Measurements from ENCODE around the gene COL19A1.

The COL19A1 gene

DNA sequence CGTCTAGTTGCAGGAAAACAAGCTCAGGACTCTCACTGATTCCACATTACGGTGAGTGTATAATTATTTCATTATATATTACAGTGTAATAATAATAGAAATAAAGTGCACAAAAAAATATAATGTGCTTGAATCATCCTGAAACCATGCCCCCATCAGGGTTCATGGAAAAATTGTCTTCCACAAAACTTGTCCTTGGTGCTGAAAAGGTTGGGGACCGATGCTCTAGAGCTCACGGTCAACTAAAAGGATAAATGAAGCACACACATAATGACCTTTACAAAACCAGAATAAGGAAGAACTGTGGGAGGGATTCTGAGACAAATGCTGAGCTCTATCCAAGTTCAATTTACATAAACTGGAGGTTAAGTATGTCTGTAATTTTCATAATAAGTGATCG is 194.3 kb downstream of the COL19A1 start:
- no peak for DNase-seq (ENCODE audit: low spot score)

DNA sequence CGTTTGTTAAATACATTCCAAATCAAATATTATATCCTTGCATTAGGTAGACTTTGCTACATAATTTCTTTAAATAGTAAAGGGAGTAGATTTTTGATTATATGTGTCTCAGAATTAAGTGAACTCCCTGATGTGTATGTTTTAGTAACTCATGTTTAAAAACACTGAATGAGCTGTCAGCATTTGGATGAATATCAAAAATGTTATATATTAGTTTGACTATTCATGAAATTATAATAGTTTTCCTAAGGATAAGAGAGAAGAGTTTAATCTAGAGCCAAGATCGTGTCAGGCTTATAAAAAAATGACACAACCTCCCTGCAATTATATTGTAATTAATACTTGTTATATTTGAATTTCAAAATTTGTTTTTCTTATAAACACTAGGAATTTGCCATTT is 195.2 kb downstream of the COL19A1 start:
- DNase-seq (ENCODE audit: low spot score): no peak

- no peak for DNase-seq (ENCODE audit: low spot score)
These were observed 195.7 kb downstream of the COL19A1 start for GRCh38 chr6:70062010-70062409.

DNA sequence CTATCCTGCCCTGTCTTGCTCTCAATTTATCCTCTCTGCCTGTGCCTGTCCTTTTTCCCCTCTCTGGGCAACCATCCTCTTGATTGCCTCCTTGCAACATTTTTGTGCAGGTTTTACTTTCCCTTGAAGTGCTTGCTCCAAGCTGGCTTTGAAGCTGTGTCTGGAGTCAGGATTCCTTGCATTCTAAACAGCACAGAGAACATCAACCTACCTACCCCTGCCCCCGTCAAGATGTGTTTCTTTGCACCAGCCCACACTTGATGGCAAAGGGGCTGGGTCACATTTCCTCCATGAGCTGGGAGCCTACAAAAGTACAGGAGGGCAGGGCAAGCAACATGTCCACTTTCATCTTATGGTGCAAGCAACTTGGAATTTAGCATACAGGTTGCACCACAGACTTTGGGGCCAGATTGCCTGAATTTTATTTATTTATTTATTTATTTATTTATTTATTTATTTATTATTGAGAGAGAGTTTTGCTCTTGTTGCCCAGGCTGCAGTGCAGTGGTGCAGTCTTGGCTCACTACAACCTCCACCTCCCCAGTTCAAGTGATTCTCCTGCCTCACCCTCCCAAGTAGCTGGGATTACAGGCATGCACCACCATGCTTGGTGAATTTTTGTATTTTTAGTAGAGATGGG is 206.3 kb downstream of the COL19A1 start:
- no peak for DNase-seq (ENCODE audit: low spot score)

- DNase-seq (ENCODE audit: low spot score): no peak
These were observed 207.3 kb downstream of the COL19A1 start for GRCh38 chr6:70073637-70074036.

DNA sequence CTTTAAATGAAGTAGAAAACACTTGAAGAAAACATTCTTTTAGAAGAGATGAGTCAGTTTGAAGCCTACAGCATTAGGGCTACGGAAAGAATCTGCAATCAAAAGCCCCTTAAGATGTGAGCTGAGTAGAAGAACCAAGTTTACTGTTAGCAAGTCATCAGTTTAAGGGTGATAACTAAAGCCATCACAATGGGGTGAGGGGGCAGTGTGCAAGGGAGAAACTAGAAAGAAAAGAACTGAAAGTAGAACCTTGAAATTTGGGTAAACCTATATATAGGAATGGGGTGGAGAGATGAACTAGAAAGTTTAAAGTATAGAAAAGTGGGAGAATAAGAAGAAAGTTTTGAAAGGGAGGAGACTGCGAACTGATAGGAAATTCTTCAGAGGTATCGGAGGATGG is 212.9 kb downstream of the COL19A1 start:
- no peak for DNase-seq (ENCODE audit: low spot score)

- DNase-seq (ENCODE audit: low spot score): no peak
These were observed 214.2 kb downstream of the COL19A1 start for GRCh38 chr6:70080443-70081070.

DNA sequence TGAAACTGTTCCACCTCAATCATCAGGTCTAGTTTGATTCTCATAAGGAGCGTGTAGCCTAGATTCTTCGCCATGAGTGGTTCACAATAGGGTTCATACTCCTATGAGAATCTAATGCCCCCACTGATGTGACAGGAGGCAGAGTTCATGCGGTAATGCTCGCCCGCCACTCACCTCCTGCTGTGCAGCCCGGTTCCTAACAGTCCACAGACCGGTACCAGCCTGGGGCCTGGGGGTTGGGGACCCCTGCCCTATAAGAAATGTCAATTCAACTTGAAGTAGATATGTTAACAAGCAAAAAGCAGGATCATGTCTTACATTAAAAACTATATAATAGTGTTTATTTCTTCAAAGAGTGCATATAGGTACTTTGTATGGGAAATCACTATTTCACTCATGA is 216.5 kb downstream of the COL19A1 start:
- DNase-seq (ENCODE audit: low spot score): no peak

GRCh38 chr6:70086806-70087205 is 220.4 kb downstream of the COL19A1 start:
- DNase-seq (ENCODE audit: low spot score): no peak

DNA sequence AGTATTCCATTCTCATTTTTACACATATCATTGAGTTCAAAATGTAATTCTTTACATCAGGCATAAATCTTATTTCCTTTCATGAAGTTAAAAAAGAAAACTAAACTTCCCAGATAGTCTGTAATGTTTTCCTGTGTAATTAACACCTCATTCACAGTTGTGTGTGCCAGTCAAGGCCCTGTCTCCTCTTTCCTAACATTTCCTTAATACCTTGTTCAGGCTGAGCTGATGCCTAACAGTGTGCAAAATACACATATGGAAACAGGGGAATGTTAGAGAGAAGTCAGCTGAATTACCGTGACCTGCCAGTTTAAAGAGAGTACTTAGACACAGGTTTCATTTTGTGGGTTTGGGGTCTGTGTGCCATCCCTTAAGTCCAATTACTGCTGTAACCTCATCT is 227.8 kb downstream of the COL19A1 start:
- DNase-seq (ENCODE audit: low spot score): no peak

- DNase-seq (ENCODE audit: low spot score): no peak
These were observed 233.4 kb downstream of the COL19A1 start for GRCh38 chr6:70099732-70100131.

DNA sequence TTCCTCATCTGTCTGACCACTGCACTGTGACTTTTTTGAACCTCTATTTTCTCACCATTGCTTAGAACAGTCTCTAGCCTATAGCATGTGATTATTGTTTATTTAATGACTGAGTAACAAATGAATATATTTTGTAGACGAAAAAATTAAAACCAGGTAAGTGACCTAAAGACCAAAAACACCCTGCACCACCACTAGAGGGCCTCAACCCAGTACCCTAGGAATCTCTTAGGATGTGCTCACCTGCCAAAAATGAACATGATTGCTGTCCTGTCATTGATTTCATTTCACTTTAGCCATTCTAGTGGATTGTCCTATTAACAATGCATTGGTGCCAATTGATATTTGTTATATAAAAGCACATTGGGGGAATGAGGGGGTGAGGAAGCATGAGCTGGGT is 237.4 kb downstream of the COL19A1 start:
- DNase-seq (ENCODE audit: low spot score): no peak

DNA sequence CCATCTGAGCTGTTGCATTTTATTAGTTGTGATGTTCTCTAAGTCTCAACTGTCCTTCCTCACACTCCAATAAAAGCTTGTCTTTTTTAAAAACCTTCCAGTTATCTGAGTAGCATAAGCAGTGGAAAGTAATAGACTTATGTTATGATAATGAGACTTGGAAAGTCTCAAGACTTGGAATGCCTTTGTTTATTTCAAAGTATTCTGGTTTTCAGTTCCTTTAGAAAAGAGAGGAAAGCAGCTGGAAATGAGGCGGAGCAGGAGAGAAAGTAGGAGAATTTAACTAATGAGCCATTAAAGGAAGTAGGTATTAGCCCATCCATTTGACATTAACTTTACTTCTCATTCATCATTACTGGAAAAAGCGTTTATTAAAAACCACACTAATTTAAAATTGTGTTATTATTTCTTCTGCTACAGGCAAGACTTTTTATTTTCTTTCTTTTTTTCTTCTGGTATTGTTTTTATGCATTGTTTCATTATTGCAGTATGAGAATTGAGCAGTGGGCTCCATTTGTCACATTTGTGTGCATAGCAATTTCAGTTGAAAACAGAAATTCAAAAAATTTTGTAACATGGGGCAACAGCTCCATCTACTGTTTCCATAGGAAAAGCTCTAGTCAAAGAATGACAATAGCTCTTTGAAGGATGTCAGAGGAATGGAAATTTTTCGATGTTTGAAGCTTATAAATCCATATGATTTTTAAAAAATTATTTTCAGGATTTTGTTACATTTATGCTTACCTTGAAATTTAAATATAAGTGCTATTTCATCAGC is 241.7 kb downstream of the COL19A1 start:
- DNase-seq (ENCODE audit: low spot score): peak; percentile 45

GRCh38 chr6:70110126-70111022 is 244.0 kb downstream of the COL19A1 start:
- DNase-seq (ENCODE audit: low spot score): no peak

DNA sequence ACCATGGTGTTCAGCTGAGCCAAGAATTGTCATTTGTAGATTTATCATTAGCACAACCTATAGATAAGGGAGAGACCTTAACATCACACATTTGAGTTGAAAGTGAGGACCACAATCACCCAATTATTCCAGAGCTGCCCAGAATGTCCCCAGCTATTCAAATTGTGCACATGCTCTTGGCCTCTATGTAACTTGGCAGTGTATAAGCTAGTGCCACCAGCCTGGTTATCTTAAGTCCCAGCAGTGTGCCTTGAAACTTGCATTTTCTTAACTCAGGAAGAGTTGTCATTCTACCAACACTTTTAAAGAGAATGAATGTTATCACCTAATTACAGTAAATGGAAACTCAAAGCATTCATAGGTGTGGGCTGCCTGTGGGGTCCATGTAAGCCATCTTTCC is 245.4 kb downstream of the COL19A1 start:
- DNase-seq (ENCODE audit: low spot score): no peak

DNA sequence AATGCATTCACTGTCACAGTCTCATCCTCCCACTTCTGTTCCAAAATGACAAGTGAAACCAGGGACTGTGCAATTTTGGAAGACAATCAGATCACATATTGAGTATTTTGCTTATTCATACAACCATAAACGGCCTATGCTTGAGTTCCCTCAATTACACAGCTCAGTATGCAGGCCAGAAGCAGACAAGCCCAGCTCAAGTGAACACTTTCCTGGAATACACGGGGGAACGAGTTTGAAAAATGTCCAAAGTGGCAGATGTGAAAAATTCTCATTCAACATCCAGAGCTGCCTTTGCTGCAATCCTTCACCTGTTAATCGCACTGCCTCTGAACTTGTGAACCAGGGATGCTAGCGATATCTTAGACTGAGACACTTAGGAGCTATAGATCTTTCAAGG is 246.4 kb downstream of the COL19A1 start:
- no peak for DNase-seq (ENCODE audit: low spot score)

GRCh38 chr6:70113171-70113570 is 246.8 kb downstream of the COL19A1 start:
- no peak for DNase-seq (ENCODE audit: low spot score)

DNA sequence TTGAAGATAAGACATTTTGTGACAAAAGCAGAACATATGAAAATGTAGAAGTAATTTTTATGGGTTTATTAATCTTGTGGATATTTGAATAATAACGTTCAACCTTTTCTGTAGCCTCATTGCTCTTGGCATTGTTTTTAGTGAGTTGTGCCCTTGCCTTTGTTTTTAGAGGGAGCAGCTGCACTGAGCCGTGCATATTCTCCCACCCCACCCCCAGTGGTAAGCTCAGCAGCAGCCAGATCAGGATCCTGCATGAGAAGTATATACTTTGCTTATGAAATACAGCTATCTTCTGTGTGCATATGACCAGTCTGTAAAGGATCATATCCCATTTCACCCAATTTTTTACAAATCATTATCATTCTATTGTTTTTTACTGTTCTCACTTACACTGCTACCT is 252.3 kb downstream of the COL19A1 start:
- no peak for DNase-seq (ENCODE audit: low spot score)

DNA sequence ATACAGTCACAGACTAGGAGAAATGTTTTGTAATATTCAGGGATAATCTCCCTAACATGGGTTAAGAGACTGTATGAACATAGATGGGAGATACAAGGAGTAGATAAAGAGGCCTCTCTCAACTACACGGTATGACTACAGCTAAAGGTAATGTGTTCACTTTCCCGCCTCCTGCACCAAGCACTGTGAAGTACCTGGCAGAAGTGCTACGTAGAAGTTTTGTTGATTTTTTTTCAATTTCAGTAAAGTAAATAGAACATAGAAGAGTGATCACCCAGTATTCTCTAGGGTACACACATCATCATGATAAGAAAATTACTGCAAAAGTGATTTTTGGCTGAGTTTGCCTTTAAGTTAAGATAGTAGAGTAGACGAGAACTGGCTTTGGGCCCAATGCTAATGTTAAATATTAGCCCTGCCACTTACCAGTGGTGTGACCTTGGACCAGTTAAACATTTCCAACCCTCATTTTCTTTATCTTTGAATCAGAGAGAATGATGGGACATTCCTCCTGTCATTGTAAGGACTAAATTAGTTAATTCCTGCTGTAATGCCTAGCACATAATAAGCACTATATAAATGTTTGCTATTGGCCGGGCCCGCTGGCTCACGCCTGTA is 253.0 kb downstream of the COL19A1 start:
- DNase-seq (ENCODE audit: low spot score): no peak

DNA sequence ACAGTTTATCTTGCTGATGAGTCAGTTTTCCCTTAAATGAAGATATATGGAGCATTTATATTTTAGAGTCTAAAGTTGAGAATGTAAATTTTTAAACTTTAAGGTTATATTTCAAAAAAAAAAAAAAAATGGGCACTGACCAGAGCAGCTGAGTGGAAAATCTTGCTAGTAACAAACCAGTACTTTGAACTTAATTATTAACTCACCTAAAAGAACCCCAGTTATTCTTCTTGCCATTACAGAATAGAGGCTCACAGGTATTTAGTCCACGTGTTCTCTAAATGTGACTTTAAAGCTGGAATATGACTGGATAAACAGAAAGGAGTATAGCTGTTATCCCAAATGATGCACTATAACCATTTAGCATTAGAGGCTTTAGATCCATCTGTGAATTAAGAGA is 258.1 kb downstream of the COL19A1 start:
- no peak for DNase-seq (ENCODE audit: low spot score)

DNA sequence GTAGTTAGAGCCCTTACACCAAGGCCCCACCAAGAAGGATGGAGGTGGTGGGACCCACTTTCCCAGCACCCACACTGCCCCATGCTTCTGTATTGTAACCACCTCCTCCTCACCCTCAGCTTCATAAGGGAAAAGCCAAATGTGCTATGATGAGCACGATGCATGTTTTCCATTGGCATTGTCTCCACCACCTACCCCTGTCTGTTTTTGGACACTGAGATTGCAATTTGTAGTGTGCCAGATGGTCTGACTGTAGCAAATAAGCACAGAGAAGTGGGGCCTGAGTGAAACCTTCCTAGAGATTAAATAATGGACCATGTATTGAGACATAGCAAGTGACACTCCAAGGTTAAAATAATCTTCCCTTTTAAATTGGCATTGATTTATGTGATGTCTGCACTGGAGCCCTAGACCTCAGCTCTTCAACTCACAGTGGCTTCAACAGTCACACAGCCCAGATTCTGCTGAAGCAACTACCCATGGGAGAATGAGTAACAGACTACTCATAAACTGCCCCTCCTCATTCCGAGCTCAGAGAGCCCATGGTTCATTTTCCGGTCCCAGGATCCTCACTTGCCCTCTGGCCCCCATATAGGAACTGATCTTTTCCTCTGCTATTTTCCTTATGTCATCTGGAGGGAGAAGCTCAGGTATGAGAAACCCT is 258.7 kb downstream of the COL19A1 start:
- peak; percentile 46 for DNase-seq (ENCODE audit: low spot score)
